GM18511 (cell line): ENCODE results near the gene DNM3.

ENCODE experiments used
- ATAC-seq: cut with Tn5 transposase; IDR thresholded peaks from one replicate; pipeline ENCODE4 v1.9.1; 2021; ENCODE audit warnings: mild to moderate bottlenecking, moderate library complexity; ENCODE audit not compliant: unreplicated experiment

The DNM3 gene

DNA sequence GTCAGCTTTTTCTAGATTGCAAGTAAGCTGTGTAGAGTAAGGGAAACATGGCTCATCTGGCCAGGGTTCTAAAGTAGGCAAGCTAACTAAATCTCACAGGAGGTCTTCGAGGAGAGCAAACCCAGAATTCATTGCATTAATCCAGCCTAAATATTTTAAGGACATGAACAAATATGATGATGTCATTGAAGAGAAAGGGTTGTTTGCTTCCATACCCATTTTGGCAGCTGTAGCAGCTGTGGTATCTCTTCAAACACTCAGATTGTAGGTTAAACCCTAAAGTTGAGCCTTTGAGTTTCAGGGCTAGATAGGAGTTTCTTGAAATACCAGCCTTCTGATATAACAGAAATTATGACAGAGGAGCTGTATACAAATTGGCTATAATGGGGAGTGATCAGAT is 378.7 kb downstream of the DNM3 start:
- ATAC-seq: no peak

DNA sequence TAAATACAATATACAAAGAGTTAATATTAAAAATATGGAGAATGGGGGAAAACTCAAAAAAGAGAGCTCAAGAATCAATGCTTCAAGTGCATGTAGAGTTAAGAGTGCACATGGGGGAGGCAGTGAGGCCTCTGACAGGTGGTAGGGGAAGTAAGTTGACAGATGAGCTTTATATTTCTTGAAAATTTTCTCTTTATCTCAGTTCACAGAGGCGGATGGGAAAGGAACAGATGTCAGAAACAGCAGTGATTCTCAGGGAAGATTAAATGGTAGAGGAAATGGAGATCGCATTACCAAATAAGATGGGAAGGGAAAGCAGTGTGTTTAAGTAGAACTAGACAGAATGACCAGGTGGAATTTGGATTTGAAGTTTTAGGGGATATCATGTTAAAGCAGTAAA is 379.1 kb downstream of the DNM3 start:
- ATAC-seq: no peak

DNA sequence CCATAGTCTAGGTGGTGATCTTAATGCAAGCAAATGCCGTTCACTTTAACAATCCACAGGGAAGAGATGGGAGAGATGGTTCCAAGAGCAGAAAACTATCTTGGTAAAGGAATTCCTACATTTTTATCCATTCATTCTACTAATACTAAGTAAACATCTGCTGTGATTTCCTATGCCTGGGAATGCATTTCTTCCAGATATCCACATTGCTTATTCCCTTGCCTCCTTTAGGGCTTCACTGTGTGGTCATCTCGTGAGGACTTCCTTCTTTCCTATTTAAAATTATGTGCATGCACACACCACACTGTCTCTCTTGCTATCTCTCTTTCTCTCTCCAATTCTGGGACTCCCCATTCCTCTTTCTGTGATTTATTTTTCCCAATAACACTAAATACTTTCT is 380.1 kb downstream of the DNM3 start:
- no peak for ATAC-seq

DNA sequence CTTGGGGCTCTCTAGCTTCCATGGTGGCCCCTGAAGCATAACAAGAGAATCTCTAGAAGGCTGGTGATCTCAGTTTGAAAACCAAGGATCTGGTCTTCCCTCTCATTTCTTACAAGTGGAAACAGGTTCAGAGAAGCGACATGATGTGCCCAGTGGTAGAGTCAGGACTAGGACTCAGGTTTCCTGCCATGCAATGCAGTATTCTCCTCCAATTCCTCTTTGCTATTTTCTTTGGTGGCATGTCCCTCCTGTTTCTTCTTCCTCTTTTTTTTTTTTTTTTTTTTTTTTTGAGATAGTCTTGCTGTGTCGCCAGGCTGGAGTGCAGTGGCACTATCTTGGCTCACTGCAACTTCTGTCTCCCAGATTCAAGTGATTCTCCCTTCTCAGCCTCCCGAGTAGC is 383.6 kb downstream of the DNM3 start:
- ATAC-seq: no peak

DNA sequence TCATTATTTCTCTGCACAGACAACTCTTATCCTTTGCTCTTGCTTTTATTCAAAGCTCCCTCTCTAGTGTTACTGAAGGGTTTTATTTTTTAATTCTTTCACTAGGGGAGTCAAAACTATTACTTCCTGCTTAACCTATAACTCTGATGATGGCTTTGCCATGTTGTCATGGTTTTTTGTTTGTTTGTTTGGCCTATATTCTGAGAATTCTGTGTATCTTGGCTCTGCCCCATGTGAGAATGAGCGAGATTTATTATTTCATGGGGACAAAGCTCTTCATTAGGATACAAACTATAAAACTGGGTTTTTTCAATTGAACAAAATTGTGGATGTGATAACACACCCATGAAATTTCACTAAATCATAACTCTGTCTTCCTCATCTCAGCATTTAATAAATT is 388.6 kb downstream of the DNM3 start:
- no peak for ATAC-seq

DNA sequence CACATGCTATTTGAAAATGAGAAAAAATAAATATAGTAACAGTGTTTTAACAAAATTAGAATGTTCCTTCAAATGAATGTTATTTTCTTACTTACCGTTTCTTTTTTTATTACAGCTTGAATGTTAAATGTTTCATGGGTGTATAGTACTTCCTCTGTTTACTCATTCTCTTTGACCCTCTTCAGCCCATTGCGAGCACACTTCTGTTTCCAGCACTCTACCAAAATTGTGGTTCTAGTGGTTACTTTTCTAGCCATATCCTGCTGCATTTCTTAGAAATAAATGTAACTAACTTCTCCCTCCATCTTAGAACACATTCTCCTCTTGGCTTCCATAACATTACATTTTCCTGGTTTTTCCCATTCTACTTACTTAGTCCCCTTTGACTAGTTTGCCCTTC is 389.2 kb downstream of the DNM3 start:
- ATAC-seq: no peak

DNA sequence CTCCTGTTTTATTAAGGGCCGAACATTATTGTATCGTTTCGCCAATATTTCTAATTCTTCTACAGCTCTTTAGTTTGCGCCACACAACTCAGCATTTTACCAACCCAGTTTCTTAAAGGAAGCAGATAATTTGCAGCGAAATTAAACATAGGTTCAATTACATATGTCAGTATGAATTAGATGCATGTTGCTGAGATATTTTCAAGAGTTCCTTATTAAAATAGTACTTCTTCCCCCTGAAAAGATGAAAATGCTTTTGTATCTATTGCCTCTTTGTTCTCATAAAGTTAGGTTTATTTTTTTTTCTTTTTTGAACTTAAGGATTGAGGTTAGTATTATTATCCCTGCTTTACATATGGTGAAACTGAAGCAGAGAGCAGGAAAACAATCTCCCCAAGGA is 395.7 kb downstream of the DNM3 start:
- no peak for ATAC-seq

DNA sequence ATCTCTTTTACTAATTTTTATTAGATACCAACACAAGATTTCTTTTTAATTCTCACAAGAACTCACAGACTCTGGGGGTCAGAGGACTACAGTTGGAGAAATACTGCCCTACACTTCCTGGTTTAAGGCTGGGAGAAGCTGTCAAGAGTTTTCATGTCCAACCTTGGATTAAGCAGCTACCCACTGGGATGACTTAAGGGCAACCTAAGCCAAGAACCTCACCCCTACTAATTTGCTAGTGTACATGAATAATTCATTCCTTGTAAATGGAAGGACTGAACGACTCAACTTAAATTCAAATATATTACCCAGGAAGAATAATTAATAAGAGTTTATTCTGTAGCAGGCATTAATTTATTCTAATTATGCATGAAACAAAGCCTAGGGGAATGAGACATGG is 396.9 kb downstream of the DNM3 start:
- no peak for ATAC-seq

DNA sequence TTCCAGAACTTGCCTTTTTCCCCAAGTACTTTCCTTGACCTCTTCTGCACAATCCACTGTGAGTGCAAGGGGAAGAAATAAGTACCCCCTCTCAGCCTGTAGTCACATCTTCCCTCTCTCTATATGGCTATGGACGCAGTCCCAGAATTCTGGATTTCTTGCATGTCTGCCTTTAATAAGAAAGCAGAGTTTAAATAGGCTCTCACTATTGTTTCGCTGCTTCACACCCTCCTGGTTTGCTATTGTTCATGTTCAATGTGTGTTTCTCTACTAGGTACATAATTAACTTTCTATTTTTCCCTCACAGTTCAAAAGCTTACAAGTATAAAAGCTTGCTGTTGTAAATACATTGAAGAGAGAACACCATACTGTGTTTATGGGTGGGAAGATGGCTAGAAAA is 397.7 kb downstream of the DNM3 start:
- ATAC-seq: no peak

DNA sequence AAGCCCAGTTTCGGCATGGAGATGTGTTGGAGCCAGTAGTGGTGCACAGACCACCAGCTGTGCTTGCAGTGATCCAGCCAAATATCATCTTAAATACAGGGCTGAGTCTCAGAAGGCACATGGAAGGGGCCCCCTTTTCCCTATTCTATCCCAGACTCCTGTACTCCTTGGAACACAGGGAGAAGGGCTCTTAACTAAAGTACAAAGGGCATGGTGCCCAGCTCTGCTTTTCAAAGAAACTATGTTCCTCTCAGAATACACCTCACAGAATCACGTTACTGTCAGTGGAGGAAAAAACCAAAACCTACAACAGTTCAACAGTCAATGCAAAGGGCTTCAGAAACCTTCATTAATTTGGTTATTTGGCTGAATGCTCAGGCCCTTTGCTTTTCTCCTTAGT is 398.6 kb downstream of the DNM3 start:
- ATAC-seq: no peak

DNA sequence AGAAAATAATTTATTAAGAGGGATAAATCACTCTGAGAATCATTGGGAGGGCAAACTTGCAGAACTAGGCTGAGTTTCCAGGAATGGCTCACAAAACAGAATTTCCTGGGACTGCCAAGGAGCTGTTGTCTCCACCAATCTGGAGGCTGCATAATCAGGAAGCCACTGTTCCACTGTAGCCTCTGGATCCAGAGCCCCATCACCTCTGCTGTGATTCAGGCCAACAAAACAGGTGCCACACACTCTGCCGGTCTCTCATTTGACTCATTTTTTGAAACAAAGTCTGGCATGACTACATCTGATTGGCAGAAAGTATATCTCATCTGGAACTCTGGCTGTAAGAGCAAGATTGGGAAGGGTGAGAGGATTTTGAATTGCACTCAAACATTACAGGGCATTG is 400.2 kb downstream of the DNM3 start:
- no peak for ATAC-seq

DNA sequence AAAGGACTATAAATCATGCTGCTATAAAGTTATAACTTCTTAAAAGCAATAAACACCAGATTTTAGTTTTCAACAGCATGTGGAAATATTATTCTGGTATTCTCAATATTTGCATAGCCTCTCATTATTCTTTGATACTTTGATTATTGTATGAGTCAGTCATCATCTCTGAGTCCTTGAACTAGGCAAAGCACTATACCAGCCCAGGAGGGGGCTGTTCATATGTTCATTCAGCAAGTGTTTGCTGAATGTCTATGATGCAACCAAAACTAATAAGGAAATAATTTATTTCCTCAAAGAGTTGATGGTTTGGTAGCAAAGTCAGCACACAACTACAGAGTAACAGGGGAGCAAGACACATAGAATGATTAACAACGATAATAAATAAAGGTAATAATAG is 403.6 kb downstream of the DNM3 start:
- ATAC-seq: no peak

DNA sequence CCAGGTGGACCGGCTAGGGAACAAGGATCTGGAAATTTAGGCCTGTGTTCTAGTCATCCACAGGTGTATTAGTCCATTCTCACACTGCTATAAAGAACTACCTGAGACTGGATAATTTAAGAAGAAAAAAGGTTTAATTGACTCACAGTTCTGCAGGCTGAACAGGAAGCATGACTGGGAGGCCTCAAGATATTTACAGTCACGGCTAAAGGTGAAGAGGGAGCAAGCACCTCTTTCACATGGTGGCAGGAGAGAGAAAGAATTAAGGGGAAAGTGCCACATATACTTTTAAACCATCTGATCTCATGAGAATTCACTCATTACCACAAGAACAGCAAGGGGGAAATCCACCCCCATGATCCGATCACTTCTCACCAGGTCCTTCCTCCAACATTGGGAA is 404.5 kb downstream of the DNM3 start:
- no peak for ATAC-seq

DNA sequence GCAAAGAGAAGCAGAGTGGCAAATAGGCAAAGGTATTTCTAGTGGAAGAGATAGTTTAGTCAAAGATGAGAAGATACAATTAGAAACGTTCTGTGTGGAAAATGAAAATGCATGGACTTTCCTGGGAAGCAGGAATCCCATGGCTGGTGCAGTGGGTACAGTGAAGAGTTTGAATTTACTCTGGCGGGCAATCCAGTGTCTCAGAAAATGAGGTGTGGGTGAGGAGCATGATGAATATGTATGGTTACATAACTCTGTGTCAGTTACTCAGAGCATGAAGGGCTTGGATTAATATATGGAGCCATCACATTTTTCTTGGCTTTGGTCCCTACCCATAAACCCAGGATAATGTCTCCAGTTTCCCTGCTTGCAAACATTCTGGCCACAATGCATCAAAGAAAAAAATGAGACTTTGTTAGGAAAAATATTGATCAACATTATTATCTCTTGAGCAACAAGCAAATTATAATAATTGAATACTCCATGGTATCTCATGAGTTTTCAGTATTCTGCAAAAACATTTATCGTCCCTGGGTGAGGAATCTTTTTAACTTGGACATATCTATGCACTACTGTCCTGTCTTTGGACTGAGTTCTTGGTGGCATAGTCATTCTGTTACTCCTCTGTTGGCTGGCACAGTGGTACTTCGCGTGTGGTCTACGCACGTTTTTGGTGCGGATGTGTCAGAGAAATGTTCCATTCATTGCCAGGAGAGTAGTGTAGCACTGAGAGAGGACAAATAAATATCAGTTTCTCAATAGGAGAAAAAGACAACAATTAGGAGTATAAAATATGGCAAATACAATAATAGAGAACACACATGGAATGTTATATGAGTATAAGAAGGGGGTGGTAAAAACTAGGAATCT is 405.5 kb downstream of the DNM3 start:
- no peak for ATAC-seq

DNA sequence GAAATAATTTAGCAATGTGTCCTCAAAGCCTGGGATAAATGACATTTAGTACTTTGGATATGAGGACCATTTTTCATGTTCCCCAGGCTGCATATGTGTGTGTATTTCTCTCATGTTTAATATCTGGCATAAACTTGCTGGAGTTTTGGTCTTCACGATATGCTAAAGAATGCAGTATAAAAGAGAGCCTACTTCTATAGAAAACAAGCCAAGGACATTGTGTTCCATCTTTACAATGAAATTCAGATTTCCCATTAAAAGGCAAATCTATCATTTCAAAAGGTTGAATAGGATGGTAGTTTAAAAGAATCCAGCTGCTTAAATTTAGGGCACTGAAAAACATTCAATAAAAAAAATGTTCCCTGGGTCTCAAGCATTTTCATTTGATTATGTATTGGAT is 410.2 kb downstream of the DNM3 start:
- no peak for ATAC-seq

DNA sequence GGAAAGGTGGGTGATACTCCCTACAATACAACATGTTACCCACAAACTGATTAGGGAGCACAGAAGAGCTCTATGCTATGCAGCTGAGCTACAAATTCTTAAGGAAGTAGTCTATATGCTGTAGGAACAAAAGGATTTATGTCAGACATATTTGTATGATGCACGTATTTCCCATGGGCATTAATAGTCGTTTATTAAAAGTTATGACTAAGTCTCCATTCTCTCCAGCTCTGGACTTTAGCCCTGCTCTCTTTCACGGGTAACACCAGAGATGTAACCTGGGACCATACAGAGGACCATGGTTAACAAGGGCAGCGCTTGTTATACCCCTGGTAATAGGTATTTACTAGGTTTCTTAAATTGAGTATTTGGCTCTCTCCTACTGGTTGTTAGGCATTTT is 411.0 kb downstream of the DNM3 start:
- no peak for ATAC-seq

DNA sequence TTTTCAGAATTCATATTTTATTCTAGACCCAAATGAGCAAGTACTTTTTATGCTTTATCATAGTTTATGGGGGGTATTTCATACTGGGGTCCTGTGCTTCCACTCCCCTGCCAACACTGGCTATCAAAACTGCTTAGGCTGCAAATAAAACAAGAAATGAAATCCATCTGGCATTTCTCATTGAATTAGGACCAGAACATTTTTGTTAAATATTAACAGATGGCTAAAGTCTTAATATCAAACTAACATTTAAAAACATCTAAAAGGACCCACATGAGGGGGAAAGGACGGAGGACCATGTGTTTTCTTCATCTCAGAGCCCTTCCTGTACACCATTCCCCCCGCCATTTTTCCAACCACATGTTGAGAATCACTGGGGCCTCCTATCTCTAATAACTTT is 411.7 kb downstream of the DNM3 start:
- ATAC-seq: no peak

DNA sequence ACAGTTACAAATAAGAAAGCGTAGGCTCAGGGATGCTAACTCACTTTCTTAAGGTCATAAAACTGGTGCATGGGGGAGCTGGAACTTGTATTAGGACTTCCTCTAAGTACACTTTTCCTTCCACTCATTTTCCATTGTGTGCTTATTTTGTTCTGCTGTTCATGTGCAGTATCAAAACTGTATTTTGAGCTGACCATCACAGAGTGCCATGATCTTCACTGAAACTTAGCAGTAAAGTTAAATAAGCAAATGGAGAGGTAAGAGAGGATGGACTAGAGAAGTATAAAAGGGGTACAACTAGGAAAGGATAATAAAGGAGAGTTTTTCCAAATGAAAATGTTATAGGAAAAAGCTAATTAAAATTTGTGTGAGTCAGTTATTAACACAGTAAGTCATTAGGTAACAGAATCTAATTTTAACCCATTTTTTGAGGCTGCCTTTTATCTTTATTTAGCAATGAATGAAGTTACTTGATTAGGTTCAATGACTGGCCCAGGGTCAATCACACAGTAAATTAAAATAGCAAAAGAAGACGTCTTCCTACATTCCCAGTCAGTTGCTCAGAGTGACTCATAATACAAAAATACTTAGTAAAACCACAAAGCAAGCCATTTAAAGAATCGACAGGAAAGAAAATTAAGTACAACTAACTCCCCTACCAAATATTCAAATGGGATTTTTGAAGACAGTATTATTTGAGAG is 413.4 kb downstream of the DNM3 start:
- no peak for ATAC-seq

DNA sequence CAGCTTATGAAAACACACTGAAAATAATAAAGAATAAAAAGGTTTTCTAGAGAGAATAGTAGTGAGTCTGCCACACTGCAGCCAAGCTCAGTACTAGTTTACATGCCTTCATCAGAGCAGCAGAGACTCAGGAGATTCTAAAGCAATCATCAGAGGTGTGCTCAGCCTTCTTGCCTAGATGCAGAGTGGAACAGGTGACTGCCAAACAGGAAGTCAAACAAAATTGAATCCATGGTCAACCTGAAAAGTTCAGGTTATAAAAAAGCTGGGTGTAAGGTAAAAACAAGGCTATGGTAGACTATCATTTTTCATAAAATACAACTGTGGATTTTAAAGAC is 413.9 kb downstream of the DNM3 start:
- no peak for ATAC-seq

DNA sequence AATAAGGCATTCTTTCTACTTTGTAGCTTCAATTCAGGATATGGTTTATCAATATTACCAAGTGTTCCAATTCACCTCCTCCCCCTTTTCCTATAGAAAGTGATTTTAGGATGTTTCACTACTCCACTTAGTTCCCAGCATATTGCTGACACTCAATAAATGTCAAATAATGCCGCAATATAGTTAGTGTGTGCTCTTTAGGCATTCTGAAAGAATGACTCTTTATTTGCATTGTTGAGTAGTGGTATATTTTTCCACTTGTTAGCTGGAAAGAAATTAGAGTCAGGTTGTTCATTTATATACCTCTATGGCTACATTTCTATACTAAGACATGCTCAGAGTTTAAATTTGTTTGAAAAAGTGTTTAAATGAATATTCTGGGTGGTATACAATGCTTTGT is 424.6 kb downstream of the DNM3 start:
- no peak for ATAC-seq

DNA sequence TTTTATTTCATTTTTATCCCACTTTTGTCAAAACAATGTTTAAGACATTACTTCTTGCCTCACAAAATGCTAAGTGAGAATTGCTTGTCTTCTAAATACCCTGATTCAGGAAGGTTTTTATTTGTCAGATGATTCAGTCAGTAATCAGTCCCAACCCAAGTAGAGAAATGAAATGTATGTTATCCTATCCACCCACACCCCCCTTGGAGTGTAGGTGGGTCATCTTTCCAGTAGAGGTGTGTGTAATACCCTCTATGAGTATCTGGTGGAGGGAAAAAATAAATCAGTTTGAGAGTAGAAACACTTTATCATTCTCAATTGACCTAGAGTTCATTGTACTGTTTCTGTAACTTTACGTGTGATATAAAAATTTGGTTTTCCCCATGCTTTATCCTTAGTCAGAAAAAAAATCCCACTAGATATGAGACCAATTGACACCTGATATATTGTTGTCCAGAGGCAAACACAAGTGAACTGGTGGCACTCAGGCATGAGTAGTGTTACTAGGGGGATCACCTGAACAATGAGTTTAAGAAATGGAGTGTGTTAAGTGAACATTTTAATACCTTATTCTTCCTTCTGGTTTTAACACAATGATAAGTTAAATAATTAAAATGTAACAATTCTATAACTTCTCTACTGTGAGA is 425.4 kb downstream of the DNM3 start:
- ATAC-seq: no peak

DNA sequence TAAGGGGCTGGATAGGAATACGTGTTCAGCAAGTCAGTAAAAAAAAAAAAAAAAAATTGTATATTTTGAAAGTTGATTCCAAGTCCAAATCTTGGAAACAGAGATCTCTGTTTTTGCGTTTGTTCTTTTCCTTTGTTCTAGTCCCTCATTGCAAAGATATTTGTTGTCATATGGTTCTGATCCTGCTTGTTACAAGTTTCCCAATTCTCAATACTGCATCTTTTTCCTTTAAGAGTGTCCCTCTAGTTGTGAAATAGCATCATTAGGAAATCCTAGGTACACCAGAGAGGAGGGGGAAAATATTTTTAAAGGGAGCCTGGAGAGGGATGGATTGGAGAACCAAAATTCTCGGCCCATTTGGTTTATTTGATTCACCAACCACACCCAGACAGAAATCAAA is 426.9 kb downstream of the DNM3 start:
- no peak for ATAC-seq
